SK-N-SH treated with all-trans-retinoic acid at 6 μM for 48 hours (cell line): ENCODE measurements around the gene TFDP1.

ENCODE experiments used
- ARNTL ChIP-seq: fragments of 450-650 bp; formaldehyde crosslinking; IDR thresholded peaks from 2 replicates; pipeline ENCODE4 v1.5.0; 2020; ENCODE audit warnings: low read depth, mild to moderate bottlenecking, moderate library complexity, borderline replicate concordance
- BACH2 ChIP-seq: fragments of 250-450 bp; sonication (Bioruptor Pico); IDR thresholded peaks from 2 replicates; pipeline ENCODE4 v1.9.0; 2021; ENCODE audit warnings: mild to moderate bottlenecking, borderline replicate concordance
- CSDC2 ChIP-seq: fragments of 250-450 bp; sonication (Bioruptor Pico); IDR thresholded peaks from 2 replicates; pipeline ENCODE4 v1.5.0; 2020; ENCODE audit warnings: mild to moderate bottlenecking, moderate library complexity
- CSRNP3 ChIP-seq: fragments of 250-450 bp; sonication (Bioruptor Pico); IDR thresholded peaks from 2 replicates; pipeline ENCODE4 v1.5.1; 2021; ENCODE audit warnings: mild to moderate bottlenecking, moderate library complexity
- ESRRG ChIP-seq: fragments of 250-450 bp; sonication (Bioruptor Pico); IDR thresholded peaks from 2 replicates; pipeline ENCODE4 v1.6.1; 2021; ENCODE audit warnings: mild to moderate bottlenecking
- PATZ1 ChIP-seq: fragments of 250-450 bp; sonication (Bioruptor Pico); IDR thresholded peaks from 2 replicates; pipeline ENCODE4 v1.8.0; 2020; ENCODE audit warnings: mild to moderate bottlenecking, moderate library complexity, borderline replicate concordance
- POU6F1 ChIP-seq: fragments of 250-450 bp; sonication (Bioruptor Pico); IDR thresholded peaks from 2 replicates; pipeline ENCODE4 v1.8.0; 2021; ENCODE audit warnings: low read depth, mild to moderate bottlenecking, moderate library complexity, borderline replicate concordance
- RARB ChIP-seq: fragments of 250-450 bp; sonication (Bioruptor Pico); IDR thresholded peaks from 2 replicates; pipeline ENCODE4 v1.8.0; 2021; ENCODE audit warnings: mild to moderate bottlenecking, moderate library complexity
- ZC3H10 ChIP-seq: fragments of 250-450 bp; sonication (Bioruptor Pico); IDR thresholded peaks from 2 replicates; pipeline ENCODE4 v1.5.1; 2021; ENCODE audit warnings: mild to moderate bottlenecking, moderate library complexity
- ZFP3 ChIP-seq: fragments of 250-450 bp; sonication (Bioruptor Pico); IDR thresholded peaks from 2 replicates; pipeline ENCODE4 v1.5.0; 2020; ENCODE audit warnings: mild to moderate bottlenecking, moderate library complexity
- ZFP30 ChIP-seq: fragments of 450-650 bp; formaldehyde crosslinking; IDR thresholded peaks from 2 replicates; pipeline ENCODE4 v1.5.0; 2022; ENCODE audit warnings: mild to moderate bottlenecking, moderate library complexity
- ZNF565 ChIP-seq: fragments of 450-650 bp; formaldehyde crosslinking; conservative IDR thresholded peaks from 2 replicates; pipeline ENCODE4 v1.5.0; 2020; ENCODE audit warnings: low read depth, mild to moderate bottlenecking, moderate library complexity
- ZNF70 ChIP-seq: fragments of 450-650 bp; formaldehyde crosslinking; IDR thresholded peaks from 2 replicates; pipeline ENCODE4 v1.5.0; 2020; ENCODE audit warnings: mild to moderate bottlenecking, moderate library complexity

- TF ChIP-seq CSRNP3 (CRISPR knock-in tag) (no peak), ZFP30 (CRISPR knock-in tag) (no peak), ESRRG (no peak), PATZ1 (no peak), CSDC2 (CRISPR knock-in tag) (no peak), POU6F1 (CRISPR knock-in tag) (no peak), ZFP3 (CRISPR knock-in tag) (no peak), RARB (CRISPR knock-in tag) (no peak), BACH2 (CRISPR knock-in tag) (no peak), ARNTL (CRISPR knock-in tag) (no peak), ZC3H10 (CRISPR knock-in tag) (no peak), ZNF70 (CRISPR knock-in tag) (no peak), ZNF565 (CRISPR knock-in tag) (no peak)
Observed at GRCh38 chr13:113666329-113666670, 81.7 kb downstream of the TFDP1 start.
